NB4 (cell line): ENCODE measurements around the gene ABLIM2.

Source experiments
- DNase-seq: peaks from one replicate; pipeline ENCODE4 v3.0.0; 2010; ENCODE audit warnings: low read depth
- H3K4me3 ChIP-seq: one replicate; pipeline ENCODE4 v1.5.1; 2011; ENCODE audit warnings: mild to moderate bottlenecking, low read depth, low read length, moderate library complexity
- MYC ChIP-seq: IDR thresholded peaks from 2 replicates; pipeline ENCODE4 v1.6.1; 2011; ENCODE audit warnings: low read depth, low read length
- POLR2A ChIP-seq: IDR thresholded peaks from 2 replicates; pipeline ENCODE4 v1.6.1; 2011; ENCODE audit warnings: mild to moderate bottlenecking; ENCODE audit not compliant: insufficient read length; ENCODE audit errors: extremely low read depth
- TF ChIP-seq, protein P1 (sequence below): IDR thresholded peaks from one replicate; pipeline ENCODE4 v1.5.1; 2012; ENCODE audit warnings: low read depth, low read length
- TF ChIP-seq, protein P2 (sequence below): IDR thresholded peaks from 2 replicates; pipeline ENCODE4 v1.6.1; 2011; ENCODE audit warnings: low read depth, low read length

The ABLIM2 gene

DNA sequence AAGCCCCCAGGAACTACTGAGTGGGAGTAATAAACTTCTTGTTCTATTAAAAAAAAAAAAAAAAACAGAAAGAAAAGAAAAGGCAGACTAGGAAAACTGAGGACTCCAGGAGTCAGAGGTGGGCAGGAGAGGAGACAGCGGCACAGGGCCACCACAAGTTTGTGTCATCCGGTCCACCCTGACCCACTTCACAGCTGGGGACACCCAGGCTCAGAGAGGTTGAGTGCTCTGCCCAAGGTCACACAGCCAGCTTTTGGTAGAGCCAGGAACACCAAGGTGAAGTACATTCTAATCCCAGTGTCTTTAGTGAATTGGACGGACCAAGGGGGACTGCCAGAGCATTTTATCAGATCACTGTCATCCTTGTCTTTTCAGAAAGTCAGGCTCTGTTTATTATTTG is 16.4 kb upstream of the ABLIM2 start:
- TF ChIP-seq MYC: no peak
- TF ChIP-seq, protein P1, sequence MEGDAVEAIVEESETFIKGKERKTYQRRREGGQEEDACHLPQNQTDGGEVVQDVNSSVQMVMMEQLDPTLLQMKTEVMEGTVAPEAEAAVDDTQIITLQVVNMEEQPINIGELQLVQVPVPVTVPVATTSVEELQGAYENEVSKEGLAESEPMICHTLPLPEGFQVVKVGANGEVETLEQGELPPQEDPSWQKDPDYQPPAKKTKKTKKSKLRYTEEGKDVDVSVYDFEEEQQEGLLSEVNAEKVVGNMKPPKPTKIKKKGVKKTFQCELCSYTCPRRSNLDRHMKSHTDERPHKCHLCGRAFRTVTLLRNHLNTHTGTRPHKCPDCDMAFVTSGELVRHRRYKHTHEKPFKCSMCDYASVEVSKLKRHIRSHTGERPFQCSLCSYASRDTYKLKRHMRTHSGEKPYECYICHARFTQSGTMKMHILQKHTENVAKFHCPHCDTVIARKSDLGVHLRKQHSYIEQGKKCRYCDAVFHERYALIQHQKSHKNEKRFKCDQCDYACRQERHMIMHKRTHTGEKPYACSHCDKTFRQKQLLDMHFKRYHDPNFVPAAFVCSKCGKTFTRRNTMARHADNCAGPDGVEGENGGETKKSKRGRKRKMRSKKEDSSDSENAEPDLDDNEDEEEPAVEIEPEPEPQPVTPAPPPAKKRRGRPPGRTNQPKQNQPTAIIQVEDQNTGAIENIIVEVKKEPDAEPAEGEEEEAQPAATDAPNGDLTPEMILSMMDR: no peak
- TF ChIP-seq POLR2A: no peak
- TF ChIP-seq, protein P2, sequence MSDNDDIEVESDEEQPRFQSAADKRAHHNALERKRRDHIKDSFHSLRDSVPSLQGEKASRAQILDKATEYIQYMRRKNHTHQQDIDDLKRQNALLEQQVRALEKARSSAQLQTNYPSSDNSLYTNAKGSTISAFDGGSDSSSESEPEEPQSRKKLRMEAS: no peak
- no peak overlapping the region for H3K4me3 ChIP-seq
- no peak for DNase-seq

DNA sequence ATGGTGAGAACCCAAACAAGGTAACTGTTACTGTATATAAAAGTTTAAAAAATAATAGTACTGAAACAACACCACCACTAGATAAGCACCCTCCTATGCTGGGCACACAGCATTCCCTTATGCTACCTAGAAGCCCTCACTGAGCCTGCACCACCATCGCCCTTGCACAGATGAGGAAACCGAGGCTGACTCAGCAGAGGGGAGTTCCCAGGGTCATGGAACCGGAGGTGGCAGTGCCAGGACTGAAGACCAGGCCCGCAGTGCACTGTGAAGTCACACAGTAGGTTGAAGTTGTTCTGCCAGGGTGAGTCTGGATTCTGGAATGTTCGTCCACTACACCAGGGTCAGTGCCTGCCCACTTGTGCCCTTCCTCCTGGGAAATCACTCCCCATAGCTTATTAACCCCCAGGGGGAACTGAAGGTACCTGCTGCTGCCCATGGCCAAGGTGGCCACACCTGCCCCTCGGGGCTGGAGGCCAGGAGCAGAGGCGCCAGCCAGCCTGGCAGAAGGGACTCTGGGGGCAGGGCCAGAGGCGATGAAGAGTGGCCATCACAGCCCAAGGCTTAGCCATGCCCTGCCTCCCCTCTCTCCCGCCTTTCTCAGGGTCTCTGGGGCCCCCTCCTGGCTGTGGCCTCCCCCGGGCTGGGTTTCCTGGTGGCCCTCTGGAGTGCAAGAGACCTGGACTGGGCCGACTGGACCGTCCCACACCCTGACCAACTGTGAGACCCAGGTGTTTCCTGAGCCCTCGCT is 15.1 kb upstream of the ABLIM2 start:
- no peak for DNase-seq
- TF ChIP-seq, protein P2: no peak
- TF ChIP-seq MYC (no peak), POLR2A (no peak)
- TF ChIP-seq, protein P1: no peak
- H3K4me3 ChIP-seq: no peak overlapping the region

DNA sequence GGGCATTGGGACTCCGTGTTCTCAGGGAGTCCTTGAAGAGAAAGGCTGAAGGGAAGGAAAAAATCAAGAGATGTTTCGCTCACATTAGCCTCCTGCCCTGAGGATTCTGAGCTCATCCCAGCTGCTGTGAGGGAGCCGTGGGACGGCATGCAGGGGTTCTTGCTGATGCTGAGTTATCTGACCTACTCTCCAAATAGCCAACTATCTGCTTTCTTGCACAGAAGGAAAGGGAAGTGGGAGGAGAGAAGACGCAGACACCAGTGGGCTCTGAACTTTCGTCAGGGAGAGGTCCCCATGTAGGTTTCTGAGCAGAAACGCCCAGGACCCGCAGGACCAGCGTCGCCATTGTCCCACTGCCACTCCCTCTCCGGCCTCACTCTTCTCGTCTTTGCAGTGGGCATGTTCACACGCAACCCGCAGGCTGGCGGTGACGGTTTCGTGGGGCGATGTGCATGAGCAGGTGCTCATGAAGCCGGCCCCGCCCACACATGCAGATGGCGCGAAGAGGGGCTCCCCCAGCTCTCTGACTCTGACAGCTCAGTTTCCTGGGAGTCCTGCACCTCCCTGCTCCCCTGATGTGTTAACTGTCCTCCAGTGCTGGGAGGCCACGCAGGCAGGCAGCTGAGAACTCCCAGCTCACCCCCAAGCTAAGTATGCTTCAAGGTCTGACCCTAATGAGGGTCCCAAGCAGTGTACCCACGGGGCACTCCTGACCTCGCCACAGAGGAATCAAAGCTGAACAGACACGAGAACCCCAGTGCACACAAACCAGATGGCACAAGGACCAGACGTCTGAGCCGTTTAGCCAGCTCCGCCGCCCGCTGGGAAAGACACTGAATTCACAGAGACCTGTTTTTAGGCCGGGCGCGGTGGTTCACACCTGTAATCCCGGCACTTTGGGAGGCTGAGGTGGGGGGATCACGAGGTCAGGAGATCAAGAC is 13.6 kb upstream of the ABLIM2 start:
- no peak overlapping the region for H3K4me3 ChIP-seq
- TF ChIP-seq MYC (no peak), POLR2A (no peak)
- TF ChIP-seq, protein P1: no peak
- TF ChIP-seq, protein P2: no peak
- no peak for DNase-seq

DNA sequence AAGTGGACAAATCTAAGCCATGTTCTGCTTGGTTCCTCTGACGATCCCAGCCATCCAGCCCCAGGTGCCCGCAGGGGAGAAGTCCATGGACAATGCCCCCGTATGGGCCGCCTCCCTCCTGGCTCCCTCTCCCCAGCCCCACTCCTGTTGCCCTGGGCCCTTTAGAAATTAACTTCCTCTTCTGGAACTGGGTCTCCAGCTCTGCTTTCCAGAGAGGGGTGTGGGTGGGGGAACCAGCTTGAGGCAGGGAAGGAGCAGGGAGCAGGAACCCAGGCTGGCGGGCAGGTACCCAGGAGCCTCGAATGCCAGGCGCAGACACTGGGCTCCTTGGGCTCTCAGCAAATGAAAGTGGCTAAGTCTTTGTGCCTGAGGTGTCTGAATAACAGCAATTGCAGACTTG is 12.7 kb upstream of the ABLIM2 start:
- TF ChIP-seq, protein P2: no peak
- TF ChIP-seq MYC (no peak), POLR2A (no peak)
- TF ChIP-seq, protein P1: no peak
- no peak overlapping the region for H3K4me3 ChIP-seq
- no peak for DNase-seq

DNA sequence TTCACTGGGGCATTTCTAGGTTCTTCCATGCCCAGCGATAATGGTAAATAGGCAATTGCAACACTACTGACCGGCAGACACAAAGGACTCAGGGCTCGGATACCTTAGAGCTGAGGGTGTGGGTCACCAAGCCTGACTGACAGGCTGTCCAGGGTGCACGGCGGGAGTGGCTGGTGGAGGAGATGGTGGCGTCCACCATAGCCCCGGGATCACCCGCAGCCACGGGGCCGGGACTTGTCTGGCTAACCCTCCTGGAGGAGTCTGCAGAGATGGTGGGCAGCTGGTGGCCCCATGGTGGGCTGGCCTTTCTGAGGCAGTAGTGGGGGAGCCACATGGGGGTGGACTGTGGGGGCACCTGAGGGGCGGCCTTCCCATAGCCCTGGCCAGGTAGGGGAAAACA is 11.7 kb upstream of the ABLIM2 start:
- no peak for DNase-seq
- H3K4me3 ChIP-seq: no peak overlapping the region
- TF ChIP-seq POLR2A (no peak), MYC (no peak)
- TF ChIP-seq, protein P1: no peak
- TF ChIP-seq, protein P2: no peak
